Stimulated activated CD4-positive, alpha-beta T cell treated with anti-CD3 and anti-CD28 coated beads, Interleukin-1b, Interleukin-23, amount 100 ng/mL, for 48 hours (primary cell): ENCODE data around the gene CASZ1.

ENCODE experiments used
- DNase-seq: peaks from one replicate; pipeline ENCODE4 v3.0.0-alpha.2; 2020

The CASZ1 gene

DNA sequence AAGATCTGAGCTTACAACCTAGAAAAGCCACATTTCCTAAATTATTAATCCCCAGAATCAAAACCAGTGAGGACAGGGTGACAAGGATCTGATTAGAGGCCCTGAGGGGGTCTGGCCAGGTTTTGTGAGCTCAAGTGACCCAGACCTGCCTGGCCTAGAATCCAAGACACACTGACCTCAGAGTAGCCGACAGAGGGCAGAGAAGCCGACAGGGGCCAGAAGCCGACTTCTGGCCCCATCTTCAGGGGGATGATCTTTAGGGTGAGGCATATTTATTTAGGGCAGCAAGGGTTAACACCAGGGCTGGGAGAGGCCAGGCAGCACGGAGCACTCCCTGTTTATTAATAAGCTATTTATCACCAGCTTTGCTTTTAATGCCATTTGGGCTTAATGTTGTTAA, 45.3 kb downstream of the CASZ1 start:
- no peak for DNase-seq

DNA sequence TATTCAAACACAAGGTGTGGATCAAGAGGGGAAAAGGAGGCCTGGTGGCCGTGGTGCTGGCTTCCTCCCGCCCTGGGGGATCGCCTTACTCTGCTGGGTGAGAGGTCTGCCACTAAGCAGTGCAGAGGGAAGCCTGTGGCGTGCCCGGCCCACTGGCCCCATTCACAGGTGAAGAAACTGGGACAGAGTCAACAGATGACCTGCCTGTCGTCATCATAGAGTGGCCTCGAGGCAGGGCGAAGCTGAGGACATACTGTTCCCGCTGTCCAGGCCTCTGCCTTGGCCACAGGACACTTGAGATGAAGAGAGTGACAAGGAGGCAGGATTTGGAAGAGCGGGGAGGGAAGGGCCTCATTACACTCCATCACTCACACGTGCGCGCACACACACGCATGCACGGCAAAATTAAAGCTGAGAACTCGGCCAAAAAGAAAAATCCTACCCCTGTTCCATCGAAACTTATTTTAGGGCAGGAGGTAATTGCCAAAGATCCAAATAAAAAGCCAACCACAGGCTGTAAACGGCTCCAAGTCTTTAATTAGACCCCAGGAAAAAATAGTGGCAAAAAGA, 50.5 kb downstream of the CASZ1 start:
- DNase-seq: no peak

DNA sequence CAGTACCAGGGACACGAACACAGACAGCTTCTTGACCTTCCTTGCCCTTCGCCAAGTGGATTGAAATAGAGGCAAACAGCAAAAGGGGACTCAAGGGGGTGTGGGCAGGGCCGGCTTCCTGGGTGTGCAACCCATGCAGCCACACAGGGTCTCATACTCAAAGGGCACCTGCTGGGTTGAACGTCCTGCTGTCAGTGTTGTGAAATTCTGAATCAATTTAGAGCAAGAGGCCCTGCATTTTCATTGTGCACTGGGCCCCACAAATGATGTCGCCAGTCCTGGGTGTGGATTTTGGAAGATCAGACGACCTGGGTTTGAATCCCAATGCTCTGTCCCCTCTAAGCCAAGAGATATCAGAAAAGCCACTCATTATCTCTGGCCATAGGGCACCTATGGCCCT, 51.1 kb downstream of the CASZ1 start:
- no peak for DNase-seq

DNA sequence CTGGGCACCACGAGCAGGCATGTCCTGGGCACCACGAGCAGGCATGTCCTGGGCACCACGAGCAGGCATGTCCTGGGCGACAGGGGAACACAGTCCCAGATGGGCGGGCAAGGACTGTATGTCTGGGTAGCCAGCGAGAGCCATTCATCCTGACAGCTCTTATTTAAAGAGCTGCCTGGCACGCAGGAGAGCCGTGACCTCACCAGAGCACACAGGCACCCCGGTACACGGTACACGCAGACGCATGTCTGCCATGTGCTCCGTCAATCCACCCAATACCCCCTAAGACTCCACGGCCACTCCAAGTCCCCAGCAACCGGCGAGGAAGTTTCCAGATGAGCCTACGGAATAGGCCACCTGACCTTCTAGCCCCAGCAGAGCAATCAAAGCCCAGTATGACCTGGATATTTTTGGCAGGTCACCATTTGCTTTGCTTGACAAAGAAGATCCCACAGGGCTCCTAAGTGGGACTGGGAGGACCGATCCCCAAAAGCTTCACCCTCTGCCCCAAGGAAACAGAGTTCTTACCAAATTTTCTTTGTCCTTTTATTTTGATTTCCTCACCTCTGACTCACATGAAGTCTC, 51.7 kb downstream of the CASZ1 start:
- DNase-seq: no peak

DNA sequence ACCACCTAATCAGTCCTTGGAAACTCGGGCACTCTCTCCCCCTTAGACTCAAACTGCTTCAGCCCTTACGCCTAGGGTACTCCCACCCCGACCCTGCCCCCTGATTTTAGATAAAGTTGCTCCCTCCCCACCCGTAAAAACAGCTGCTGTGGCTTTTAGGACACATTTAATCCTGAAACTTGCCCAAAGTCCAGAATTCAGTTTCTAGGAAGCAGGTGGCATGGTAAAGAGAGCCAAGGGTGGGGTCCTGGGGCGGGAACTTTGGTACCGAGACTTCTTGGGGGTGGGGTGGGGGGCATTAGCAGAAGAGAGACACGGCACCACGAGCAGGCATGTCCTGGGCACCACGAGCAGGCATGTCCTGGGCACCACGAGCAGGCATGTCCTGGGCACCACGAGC, 52.4 kb downstream of the CASZ1 start:
- no peak for DNase-seq

DNA sequence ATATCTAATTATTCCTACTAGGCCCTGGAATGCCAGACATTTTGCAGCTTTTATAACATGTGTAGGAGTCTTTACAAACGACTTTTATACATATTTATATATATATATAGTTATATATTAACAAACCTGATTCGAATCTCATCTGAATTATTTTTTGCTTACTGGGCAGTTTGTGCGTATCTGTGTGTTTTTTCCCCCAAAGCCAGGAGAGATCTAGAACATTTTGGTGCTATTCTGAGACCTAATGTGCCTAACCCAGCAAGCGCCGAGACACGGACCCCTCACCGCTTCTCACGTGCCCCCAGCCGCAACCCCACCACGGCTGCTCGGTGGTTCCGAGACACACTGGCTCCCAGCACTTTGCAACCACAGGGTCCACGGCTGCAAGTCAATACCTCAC, 54.8 kb downstream of the CASZ1 start:
- DNase-seq: no peak

DNA sequence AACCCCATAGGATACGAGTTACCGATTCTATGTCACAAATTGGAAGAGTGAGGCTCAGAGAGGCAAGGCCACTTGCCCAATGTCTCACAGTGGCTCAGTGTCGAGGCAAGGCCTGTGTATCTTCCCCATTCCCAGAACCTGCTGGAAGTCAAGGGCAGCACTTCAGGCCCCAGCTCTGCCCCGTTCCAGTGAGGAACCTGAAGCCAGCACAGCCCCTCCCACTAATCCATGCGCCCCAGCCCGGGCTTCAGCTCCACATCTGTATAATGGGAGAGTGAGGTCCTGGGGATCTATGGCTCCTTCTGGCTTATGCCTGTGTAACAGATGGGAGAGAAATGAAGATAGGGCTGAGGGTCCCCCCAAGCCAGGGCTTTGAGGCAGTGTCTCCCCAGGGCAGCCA, 56.3 kb downstream of the CASZ1 start:
- no peak for DNase-seq

DNA sequence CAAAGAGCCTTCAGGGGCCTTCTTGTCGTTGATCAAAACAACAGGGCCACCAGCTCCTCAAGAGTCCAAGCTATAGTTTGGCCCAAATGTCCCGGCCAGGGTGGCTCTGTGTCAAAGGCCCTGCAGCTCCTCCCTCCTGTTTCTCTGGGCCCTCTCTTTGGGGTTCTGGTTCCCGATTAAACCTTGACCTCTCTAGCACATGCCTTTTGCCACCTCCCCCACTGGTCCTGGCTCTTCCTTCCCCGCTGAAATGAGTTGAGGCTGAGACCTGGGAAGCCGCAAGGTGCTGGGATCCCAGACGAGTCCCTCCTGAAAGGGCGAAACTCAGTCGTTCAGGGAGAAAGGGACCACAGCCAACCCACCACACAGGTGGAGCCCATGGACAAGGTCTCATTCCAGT, 56.9 kb downstream of the CASZ1 start:
- DNase-seq: no peak

DNA sequence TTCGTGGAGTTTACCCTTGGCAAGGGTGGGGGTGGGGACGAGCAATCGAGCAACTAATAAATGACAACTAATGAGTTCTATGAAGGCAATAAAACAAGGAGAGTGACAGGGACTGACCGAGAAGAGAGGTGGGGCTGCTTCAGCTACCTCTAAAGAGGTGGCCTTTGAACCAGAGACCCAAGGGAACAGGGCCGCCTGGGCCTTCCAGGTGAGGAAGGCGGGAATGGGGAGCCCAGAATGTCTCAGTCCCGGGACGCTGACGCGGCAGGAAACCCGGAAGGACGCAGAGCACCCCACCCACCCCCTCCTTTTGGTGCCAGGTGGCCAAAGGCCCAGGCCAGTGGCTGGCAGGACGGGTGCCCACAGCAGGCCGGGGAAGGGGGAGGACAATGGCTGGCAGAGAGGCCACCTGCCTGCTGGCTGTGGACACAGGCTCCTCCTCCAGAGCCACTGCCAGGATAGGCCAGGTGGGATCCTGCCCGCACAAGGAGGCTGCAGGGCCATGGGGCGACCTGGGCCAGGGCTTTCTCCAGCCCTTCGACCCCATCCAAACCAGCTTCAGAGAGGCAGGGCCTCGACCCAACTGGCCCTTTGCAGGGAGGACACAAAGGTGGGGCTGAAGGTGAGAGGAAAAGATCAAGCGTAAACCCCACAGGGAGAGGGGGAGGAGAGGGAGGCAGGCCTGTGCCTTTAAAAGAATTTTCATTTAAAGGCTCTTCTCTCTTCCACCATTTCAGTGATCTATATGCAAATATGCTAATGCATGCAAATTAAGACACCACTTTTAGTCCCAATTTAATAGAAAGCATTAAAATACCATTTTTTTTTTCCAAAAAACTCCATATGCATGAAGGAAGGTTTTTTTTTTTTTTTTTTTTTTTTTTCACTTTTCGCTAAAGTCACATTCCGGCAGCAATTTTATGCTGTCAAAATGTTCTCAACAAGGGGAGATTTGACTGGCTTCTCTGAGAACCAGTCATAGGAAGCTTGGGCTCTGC, 58.1 kb downstream of the CASZ1 start:
- no peak for DNase-seq

DNA sequence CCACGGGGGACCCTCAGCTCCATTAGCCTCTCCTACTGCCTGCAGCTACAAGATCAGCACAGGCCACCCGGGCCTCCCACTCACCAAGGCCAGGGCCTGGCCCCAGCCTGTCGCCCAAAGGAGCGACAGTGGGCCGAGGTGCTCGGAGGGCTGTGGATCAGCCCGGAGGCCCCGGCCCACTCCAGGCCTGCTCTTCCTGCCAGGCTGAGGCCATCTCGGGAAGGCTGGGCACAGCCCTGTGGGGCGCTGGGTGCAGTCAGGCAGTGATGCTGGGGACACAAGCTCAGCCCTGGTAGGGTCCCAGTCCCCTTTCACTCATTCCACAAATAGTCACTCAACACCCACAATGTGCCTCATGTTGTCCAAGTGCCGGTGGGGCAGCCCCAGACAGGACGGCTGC, 58.8 kb downstream of the CASZ1 start:
- DNase-seq: no peak

DNA sequence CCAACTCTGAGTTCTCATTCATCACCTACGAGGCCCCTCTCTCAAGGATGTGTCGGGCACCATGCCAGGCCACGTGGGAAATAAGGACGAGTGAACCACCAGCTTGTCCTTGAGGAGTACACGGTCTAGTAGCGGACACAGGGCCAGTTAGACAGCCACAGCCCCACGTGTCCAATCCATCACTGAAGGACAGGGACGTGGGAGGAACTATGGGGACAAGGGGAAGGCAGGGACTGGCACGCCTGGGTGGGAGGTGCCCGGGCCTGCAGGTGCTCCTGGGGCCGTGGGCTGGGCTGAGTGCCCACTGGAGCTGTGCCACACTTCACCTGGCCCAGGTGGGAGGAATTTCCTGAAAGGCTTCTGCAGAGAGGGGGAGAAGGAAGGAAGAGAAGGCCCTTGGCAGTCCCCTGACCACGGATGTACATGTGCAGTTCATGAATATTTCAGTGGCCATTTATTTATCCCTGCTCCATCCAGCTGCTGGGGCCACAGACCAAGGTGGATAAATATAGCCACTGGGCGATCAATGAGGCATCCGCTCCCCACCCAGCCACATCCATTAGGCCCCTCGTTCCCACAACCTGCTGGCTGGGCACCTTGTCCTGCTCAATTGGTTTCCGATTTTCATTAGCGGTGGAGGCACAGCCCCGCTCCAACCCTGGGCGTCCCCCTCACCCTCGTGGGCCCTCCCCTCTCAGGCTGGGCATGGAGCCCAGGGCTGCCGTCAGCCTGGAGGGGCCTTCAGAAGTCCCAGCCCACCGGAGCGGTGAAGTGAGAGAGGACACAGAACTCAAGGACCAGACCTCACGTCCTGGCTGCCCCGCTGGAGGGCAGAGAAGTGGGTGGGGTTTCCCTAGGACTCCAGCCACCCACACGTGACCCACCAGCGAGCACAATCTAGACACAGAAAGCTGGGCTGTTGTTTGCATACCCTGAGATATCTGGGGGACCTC, 59.5 kb downstream of the CASZ1 start:
- no peak for DNase-seq

DNA sequence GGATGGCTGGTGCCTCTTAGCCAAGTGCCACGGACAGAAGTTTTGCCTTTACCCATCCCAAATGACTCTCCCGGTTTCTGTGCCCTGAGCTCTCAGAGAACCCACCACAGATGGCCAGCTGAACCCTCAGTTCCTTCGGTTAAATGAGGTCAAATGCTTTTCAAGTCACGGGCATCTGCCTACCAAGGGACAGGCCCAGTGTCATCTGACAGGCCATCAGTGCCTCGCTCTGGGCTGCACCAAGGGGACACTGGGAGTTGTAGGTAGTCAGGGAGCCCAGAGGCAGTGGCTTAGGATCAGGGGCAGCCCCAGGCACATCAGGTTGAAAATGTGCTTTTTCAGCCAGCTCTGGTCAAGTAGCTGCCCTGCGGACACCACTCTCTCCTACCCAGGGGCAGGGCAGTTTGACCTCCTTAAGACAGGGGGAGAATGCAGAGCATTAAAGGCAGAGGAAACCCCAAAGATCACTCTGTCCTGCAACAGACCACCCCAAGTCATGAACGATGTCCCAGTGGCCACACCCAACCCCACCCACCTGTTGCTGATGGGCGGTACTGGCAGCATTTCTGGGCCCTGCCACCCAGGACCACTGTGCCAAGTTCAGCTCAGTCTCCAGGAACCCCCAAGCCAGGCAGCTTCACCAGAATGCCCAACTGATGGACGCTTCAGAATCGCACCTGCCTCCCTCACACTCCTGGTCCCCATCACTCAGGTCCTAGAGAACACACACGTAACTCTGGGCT, 60.7 kb downstream of the CASZ1 start:
- DNase-seq: no peak

DNA sequence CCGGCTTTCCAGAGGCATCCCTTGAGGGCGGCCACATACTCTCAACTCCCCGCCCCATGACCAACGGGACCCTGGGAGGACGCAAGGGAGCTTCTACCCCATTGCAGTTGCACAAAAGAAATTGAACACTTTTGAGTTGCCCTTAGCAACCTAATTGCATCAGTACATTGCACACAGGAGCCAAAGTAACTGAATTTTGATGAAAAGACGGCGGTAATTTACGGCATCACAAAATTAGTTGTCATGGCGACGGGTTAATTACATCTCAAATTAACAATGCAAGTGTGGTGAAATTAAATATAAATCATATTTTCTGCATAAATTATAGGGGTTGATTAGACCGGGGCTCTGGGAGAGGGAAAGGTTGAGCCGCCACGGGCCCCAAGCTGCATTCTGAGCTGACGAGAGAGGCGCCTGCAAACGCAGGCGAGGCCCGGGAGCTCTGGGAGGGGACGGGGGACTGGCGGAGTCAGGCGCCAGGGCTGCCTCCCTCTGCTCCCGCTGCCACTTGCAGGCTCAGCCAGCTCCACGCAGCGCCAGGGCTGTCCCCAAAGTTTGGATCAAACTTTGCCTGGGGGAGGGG, 61.4 kb downstream of the CASZ1 start:
- no peak for DNase-seq

DNA sequence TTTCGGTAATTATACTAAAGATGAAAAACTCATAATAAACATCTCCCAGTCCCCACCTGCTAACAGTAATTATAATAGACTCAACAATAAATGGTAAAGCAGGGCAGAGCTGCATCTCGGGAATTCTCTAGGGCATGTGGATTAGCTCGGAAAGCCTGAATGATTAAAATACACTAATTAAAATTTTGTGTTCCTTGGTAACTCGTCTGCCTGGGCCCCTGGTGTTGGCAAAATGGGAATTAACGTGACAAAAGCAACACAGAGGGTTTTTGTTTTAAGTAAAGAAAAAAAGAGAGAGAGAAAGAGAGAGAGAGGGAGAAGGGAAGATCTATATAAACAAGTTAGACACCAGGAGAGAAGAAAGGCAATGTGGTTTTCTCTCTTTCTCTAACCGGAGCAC, 62.1 kb downstream of the CASZ1 start:
- no peak for DNase-seq

DNA sequence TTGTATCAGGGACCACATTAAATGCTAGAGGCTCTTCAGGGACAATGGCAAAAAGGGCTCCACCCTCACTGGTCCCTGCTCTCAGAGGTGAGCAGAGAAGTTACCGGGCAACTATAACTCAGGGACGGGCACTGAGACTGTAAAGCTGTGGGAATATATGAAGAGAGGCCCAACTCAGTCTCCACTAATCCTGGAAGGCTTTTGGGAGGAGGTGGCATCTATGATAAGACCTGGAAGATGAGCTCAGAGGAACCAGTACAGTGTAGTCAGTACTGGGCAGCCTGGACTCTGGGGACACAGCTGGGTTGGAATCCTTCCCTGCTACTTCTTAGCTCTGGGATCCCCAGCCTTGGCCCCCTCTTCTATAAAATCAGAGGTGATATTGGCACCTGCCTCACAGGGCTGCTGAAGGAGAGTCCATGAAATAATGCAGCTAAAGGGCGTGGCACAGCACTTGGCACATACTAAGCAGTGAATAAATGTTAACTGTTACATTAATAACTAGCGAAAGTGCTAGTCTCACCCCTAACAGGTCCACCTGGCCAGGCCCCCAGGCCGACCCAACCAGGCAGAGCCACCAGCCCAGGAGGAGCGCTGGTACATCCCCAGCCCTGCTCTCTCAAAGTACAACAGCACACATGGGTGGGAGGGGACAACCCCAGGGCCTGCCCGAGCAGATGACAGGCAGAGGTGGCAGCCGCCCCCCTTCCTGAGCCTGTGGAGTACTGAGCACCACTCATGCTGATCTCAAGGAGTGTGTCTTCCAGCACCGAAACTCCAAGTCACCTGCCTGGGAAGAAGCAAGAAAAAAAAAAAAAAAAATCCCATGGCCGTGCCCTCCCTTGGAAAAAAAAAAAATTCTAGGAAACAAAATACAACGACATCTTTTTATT, 62.7 kb downstream of the CASZ1 start:
- peak; percentile 71 for DNase-seq

DNA sequence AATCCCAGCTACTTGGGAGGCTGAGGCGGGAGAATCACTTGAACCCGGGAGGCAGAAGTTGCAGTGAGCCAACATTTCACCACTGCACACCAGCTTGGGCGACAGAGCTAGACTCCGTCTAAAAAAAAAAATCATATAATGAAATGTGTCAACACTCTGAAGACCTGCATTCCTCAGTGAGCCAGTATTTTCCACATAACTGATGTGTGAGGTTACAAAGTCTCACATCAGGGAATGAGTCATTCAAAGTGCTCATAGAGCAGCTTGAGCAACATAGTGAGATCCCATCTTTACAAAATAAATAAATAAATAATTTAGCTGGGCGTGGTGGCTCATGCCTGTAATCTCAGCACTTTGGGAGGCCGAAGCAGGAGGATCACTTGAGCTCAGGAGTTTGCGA, 65.5 kb downstream of the CASZ1 start:
- DNase-seq: no peak

DNA sequence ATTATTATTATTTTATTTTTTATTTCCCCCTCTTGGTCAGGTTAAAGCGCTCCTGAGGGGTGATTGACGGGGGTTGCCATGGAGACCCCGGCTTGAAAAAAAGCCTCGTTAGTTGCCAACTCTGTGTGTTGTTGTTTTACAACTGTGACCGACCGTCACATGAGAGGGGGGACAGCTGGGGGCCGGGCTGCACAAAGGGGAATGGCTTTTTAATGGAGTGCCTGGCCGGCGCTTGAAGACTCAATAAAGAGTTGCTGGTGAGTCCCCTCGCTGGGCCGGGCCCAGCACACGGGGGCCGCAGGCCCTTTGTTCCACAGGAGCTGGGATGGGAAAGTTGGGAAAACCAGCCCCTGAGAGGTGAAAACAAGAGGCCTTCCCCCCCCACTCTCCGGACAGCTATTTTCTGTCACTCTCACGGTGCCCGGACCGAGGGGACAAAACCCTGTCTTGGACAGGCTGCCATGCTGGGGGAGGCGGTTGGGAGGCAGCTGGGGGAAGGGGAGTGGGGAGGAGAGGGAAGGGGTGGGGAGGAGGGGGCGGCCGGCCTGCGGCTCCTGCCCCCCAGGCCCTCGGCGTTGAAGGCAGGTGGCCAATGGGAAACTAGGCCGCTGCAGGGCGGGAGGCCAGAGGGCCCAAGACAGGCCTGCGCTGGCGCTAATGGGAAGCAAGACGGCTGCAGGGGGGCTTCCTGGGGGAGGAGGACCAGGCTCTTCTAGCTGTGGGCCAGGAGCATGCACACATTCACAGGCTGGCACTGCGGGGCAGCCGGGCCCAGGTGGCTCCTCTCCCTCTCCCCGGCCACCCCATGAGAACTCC, 67.6 kb downstream of the CASZ1 start:
- DNase-seq: no peak

DNA sequence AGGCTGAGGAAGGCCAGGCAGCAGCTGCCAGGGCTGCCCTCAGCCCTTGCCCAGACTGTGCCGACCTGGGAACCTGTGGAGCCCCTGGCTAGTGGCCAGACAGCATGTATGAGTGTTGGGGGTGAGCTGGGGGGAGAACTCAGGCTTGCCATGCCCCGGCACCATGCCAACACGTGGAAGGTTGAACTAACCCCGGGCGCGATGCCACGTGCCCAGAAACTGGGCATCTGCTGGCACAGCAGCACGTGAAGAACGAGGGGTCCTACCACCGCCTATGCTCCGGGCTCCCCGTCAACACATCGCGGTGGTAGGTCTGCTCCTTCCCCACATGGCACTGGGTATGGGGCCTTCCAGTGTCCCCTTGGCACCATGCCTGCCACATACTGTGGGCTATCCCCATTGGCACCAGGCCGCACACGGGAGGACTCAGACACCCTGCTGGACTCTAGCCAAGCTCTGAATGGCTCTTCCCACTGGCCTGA, 68.7 kb downstream of the CASZ1 start:
- no peak for DNase-seq

DNA sequence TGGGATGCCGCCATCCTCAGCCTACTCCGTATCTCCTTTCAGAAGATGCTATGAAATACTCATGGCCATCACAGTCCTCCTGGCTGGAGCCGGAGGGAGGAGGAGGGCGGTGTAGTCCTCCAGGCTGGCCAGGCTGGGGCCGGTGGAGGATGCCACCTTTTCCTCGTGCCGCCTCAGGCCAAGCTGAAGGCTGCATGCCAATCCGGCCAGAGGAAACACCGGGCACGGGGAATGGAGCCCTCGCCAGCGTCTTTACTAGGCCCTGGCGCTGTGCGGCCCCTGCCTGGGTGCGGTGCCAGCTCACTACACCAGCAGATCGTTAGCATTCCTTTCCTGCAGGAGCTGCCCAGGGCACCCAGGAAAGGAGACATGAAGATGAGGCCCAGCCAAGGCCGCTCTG, 70.1 kb downstream of the CASZ1 start:
- no peak for DNase-seq
